Thoracic aorta (tissue), 2 donors: Measurements from ENCODE around the gene PLEKHA5. TPM values are rescaled to one million over a fixed set of nuclear protein-coding genes. Genes with fewer than 3 reads are reported as not detected.

Source experiments
- ATAC-seq: fragments of 150-250 bp; one replicate; pipeline ENCODE4 v1.8.0; 2017; ENCODE audit warnings: low read depth; ENCODE audit not compliant: insufficient number of reproducible peaks, low FRiP score
- DNase-seq: peaks from one replicate; pipeline ENCODE4 v3.0.0-alpha.2; 2020; ENCODE audit warnings: low spot score
- H3K27ac ChIP-seq, 2 donors: fragments of 200-600 bp; sonication (generic); 1 replicate in 1 of 2; 2 replicates in 1 of 2; pipeline ENCODE4 v1.5.1; 2016; ENCODE audit warnings: mild to moderate bottlenecking in 2 of 2, moderate library complexity in 2 of 2
- H3K27me3 ChIP-seq: fragments of 200-600 bp; sonication (generic); replicated peaks from 2 replicates; pipeline ENCODE4 v1.6.0; 2016; ENCODE audit warnings: mild to moderate bottlenecking; ENCODE audit not compliant: insufficient read depth
- H3K36me3 ChIP-seq: fragments of 200-600 bp; sonication (generic); one replicate; pipeline ENCODE4 v1.5.1; 2016
- H3K4me1 ChIP-seq, 2 donors: fragments of 200-600 bp; sonication (generic); 1 replicate in 1 of 2; 2 replicates in 1 of 2; pipeline versions ENCODE4 v1.5.1 to v1.6.0; 2016; ENCODE audit warnings: low read depth in 2 of 2, mild to moderate bottlenecking in 1 of 2; ENCODE audit not compliant: control insufficient read depth in 1 of 2
- H3K4me3 ChIP-seq: fragments of 200-600 bp; sonication (generic); 2 replicates; pipeline ENCODE4 v1.5.1; 2016; ENCODE audit warnings: mild to moderate bottlenecking
- H3K9me3 ChIP-seq: fragments of 200-600 bp; sonication (generic); 2 replicates; pipeline ENCODE4 v1.5.1; 2016
- total RNA-seq, 2 donors: library from RNA; depleted of rRNA; stranded (reverse); fragments of >200 nt; gene quantifications; one replicate each; pipeline versions ENCODE4 v1.1.0 to v1.2.3, GENCODE V29; 2016
- TF ChIP-seq, protein P1 (sequence below): fragments of 200-600 bp; sonication (generic); IDR thresholded peaks from one replicate; pipeline ENCODE4 v1.5.1; 2019; ENCODE audit warnings: antibody characterized with exemption

PLEKHA5 gene
- total RNA-seq, 2 donors from 2014 or later: 18.4 to 27.7 TPM

DNA sequence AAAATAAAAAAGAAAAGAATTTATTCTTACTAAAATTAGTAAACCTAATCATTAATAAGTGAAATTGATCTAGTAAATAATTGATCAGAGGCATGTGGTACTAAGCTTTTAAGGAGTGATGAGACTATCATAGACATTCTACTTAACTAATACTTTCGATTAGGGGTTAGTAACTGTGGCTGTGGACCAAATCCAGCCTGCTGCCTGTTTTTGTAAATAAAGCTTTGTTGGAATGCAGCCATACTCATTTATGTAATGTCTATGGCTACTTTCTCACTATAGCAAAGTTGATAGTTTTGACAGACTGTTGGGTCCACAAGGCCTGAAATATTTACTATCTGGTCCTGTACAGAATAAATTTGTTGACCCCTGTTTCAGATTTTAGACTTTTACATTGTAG lies 63.2 kb downstream of the PLEKHA5 start:
- H3K9me3 ChIP-seq: no peaks in the 10 kb centered on the region
- H3K4me3 ChIP-seq: no peak overlapping the region
- TF ChIP-seq, protein P1, sequence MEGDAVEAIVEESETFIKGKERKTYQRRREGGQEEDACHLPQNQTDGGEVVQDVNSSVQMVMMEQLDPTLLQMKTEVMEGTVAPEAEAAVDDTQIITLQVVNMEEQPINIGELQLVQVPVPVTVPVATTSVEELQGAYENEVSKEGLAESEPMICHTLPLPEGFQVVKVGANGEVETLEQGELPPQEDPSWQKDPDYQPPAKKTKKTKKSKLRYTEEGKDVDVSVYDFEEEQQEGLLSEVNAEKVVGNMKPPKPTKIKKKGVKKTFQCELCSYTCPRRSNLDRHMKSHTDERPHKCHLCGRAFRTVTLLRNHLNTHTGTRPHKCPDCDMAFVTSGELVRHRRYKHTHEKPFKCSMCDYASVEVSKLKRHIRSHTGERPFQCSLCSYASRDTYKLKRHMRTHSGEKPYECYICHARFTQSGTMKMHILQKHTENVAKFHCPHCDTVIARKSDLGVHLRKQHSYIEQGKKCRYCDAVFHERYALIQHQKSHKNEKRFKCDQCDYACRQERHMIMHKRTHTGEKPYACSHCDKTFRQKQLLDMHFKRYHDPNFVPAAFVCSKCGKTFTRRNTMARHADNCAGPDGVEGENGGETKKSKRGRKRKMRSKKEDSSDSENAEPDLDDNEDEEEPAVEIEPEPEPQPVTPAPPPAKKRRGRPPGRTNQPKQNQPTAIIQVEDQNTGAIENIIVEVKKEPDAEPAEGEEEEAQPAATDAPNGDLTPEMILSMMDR: no peak
- no peak overlapping the region for H3K27ac ChIP-seq
- H3K4me1 ChIP-seq: peaks cover 31 to 37% of the 10 kb centered on the region in 2 donors
- ATAC-seq: no peak
- no peak for DNase-seq
- H3K36me3 ChIP-seq: no peaks in the 10 kb centered on the region
- no peaks in the 10 kb centered on the region for H3K27me3 ChIP-seq

DNA sequence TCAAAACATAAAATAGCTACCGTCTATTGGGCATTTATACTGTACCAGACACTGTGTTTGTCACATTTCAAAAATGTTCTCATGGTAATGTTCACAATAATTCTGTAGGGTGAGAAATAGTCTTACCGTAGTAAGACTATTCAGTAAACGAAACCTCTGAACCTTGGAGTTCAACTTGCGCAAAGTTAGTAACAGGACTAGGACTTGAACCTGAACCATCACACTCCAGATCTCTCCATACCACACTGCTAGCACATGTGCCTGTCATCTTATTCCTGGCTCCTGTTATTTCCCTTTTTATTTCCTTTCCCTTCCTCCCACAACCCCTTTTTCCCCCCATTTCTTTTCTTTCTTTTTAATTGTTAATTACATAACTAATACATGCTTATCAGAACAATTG lies 65.4 kb downstream of the PLEKHA5 start:
- TF ChIP-seq, protein P1: no peak
- Histone ChIP-seq H3K4me1 (peaks cover 16 to 19% of the 10 kb centered on the region in 2 donors), H3K9me3 (no peaks in the 10 kb centered on the region), H3K27ac (no peak overlapping the region), H3K27me3 (no peaks in the 10 kb centered on the region), H3K36me3 (no peaks in the 10 kb centered on the region), H3K4me3 (no peak overlapping the region)
- DNase-seq: no peak
- ATAC-seq: no peak

DNA sequence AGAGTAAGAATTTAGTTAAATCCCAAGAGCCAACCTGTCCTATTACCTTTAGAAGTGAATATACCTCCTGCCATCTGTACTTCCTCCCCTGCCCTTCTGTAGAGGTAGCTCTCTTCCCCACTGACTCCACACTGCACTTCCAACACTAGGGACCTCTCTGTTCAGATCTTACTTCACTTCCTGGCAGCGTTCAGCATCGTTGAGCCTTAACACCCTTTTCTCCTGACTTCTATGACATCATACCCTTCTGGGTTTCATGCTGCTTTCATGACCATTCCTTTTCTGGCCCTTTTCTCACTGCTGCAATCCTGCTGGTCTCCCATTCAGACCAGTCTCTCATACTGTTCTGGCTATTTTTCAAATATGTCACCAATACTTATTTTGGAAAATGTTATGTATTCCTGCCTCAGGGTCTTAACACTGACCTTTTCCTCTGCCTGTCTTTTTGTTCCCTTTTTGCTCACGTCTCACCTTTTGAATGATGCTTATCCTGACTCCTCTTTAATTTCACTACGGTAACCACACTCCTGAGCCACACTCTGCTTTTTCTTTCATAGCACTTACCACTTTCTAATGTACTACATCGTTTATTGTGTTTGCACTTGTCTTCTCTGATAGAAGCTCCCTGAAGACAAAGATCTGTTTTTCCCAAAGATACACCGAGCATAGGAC lies 67.6 kb downstream of the PLEKHA5 start:
- Histone ChIP-seq H3K27ac (no peak overlapping the region), H3K36me3 (no peaks in the 10 kb centered on the region), H3K9me3 (no peaks in the 10 kb centered on the region), H3K4me1 (peaks cover 0 to 2% of the 10 kb centered on the region in 2 donors), H3K27me3 (no peaks in the 10 kb centered on the region), H3K4me3 (no peak overlapping the region)
- TF ChIP-seq, protein P1: no peak
- no peak for DNase-seq
- ATAC-seq: no peak

DNA sequence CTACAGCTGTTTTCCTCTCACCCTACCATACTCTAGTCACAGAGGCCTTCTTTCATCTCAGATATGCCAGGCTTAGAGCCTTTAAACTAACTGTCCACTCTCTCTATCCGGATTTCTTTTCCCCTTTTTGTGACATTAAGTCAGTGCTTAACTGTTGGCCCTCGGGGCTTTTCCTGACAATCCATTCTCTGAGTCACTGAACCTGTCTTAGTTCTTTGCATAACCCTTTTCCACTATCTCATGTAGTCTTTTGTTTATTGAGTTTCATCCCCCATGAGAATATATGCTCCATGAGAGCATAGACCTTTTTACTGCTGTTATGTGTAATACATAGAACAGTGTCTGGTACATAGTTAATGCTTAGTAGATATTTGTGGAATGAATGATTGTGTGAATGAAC lies 68.7 kb downstream of the PLEKHA5 start:
- DNase-seq (no peak), ATAC-seq (no peak)
- no peaks in the 10 kb centered on the region for H3K9me3 ChIP-seq
- H3K27ac ChIP-seq: no peak overlapping the region
- H3K4me3 ChIP-seq: no peak overlapping the region
- no peaks in the 10 kb centered on the region for H3K27me3 ChIP-seq
- no peaks in the 10 kb centered on the region for H3K36me3 ChIP-seq
- peaks cover 0 to 2% of the 10 kb centered on the region in 2 donors for H3K4me1 ChIP-seq
- TF ChIP-seq, protein P1: no peak

DNA sequence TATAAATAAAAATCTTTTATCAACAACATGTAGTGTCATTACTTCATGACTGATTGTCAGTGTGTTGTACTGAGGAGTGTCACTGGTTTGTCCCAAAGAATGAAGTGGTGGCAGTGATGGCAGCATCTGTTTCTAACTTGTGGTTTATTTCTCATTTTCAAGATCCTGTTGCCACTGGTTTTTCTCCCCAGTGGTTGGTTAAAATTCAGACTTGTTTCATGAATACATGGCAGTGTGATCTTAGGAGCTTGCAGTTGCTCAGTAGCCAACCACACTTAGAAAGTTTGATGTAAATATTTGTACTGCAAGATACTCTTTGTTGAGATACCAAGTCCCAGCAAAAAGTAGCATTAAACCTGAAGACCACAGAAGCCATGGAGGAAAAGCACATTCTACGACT lies 69.8 kb downstream of the PLEKHA5 start:
- Histone ChIP-seq H3K27me3 (no peaks in the 10 kb centered on the region), H3K9me3 (no peaks in the 10 kb centered on the region), H3K27ac (no peak overlapping the region), H3K4me1 (peaks cover 0 to 2% of the 10 kb centered on the region in 2 donors), H3K36me3 (no peaks in the 10 kb centered on the region), H3K4me3 (no peak overlapping the region)
- no peak for ATAC-seq
- no peak for DNase-seq
- TF ChIP-seq, protein P1: no peak
